Tibial nerve (tissue), 4 donors: ENCODE measurements around the gene MAP3K14.

ENCODE experiments used
- EP300 ChIP-seq, 2 donors: sonication (generic); formaldehyde crosslinking; IDR thresholded peaks; one replicate each; pipeline ENCODE4 v1.6.1; 2017; ENCODE audit warnings: antibody characterized with exemption in 2 of 2, mild to moderate bottlenecking in 1 of 2
- POLR2A ChIP-seq, 2 donors: fragments of 450-650 bp; IDR thresholded peaks; one replicate each; pipeline ENCODE4 v1.6.1; 2017; ENCODE audit warnings: antibody characterized with exemption in 2 of 2, mild to moderate bottlenecking in 2 of 2, moderate library complexity in 2 of 2
- TF ChIP-seq, protein P1 (sequence below), 5 experiments: fragments of 200-600 bp in 3 of 5; fragments of 450-650 bp in 2 of 5; sonication (generic) in 3 of 5; IDR thresholded peaks; one replicate each; pipeline ENCODE4 v1.5.1; 2016 to 2019; ENCODE audit warnings: antibody characterized with exemption in 5 of 5, mild to moderate bottlenecking in 3 of 5, moderate library complexity in 2 of 5

DNA sequence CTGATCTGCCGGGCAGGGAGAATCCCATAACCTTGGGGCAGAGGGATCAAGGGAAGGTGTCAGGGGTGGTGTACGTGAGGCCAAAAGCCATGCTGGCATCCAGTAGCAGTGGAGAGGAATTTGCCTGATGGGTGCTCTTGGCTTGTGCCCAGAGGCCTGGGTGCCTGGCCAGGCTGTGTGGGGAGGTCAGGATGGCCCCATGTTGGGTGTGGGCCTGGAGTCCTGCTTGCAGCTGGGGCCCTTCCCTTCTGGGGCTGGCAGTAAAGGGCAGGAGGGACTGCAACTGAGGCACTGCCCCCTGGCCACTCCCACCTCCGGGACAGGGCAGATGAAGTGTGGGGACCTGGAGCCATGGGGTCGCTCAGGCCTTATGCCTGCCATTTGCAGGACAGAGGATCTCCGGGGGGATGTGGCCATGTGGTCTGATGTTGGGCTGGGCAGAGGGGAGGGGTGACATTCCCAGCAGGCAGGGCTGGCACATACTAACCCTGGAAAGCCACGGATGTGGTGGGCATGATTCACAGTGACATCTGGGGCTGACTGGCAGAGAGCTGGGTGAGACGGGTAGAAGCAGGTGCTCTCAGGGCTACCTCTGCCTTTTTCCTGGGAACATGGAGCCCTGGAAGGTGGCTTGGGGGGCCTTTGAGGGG is 91.6 kb downstream of the MAP3K14 start:
- TF ChIP-seq, protein P1, sequence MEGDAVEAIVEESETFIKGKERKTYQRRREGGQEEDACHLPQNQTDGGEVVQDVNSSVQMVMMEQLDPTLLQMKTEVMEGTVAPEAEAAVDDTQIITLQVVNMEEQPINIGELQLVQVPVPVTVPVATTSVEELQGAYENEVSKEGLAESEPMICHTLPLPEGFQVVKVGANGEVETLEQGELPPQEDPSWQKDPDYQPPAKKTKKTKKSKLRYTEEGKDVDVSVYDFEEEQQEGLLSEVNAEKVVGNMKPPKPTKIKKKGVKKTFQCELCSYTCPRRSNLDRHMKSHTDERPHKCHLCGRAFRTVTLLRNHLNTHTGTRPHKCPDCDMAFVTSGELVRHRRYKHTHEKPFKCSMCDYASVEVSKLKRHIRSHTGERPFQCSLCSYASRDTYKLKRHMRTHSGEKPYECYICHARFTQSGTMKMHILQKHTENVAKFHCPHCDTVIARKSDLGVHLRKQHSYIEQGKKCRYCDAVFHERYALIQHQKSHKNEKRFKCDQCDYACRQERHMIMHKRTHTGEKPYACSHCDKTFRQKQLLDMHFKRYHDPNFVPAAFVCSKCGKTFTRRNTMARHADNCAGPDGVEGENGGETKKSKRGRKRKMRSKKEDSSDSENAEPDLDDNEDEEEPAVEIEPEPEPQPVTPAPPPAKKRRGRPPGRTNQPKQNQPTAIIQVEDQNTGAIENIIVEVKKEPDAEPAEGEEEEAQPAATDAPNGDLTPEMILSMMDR (IDR thresholded peaks at IDR 0.05) = no peak
- TF ChIP-seq POLR2A (IDR thresholded peaks at IDR 0.05) = no peak
- TF ChIP-seq EP300 (IDR thresholded peaks at IDR 0.05) = no peak
